ENCODE results near the gene PLD3. TPM values are rescaled to one million over a fixed set of nuclear protein-coding genes. Genes with fewer than 3 reads are reported as not detected.

Gene PLD3
- total RNA-seq, 1 experiment from 2014 or later, result 146 TPM

DNA sequence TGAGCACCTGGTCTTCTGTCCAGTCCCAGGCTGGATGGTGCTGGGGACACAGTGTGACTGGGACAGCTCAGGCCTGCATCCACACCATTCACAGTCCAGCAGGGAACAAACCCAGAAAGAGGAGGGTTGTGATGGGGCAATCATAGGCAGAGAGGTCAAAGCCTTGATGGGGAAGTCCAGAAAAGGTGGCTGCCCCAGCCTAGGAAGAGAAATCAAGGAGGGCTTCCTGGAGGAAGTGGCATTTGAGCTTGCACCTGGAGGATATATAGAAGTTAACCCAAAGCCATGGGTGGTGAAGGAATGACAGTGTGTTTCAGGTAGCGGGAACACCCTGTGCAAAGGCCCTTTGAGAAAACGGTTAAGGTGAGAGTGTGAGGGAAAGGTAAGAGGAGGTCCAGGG is 67.3 kb downstream of the PLD3 start:
- no peak for DNase-seq
- no peaks in the 10 kb centered on the region; the same call in 1 of the 2 replicates for H3K4me1 ChIP-seq (replicated peaks; ENCODE audit: insufficient read depth)
- TF ChIP-seq, protein P1, sequence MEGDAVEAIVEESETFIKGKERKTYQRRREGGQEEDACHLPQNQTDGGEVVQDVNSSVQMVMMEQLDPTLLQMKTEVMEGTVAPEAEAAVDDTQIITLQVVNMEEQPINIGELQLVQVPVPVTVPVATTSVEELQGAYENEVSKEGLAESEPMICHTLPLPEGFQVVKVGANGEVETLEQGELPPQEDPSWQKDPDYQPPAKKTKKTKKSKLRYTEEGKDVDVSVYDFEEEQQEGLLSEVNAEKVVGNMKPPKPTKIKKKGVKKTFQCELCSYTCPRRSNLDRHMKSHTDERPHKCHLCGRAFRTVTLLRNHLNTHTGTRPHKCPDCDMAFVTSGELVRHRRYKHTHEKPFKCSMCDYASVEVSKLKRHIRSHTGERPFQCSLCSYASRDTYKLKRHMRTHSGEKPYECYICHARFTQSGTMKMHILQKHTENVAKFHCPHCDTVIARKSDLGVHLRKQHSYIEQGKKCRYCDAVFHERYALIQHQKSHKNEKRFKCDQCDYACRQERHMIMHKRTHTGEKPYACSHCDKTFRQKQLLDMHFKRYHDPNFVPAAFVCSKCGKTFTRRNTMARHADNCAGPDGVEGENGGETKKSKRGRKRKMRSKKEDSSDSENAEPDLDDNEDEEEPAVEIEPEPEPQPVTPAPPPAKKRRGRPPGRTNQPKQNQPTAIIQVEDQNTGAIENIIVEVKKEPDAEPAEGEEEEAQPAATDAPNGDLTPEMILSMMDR (conservative IDR thresholded peaks at IDR 0.05), result no peak
- TF ChIP-seq EZH2 (IDR thresholded peaks at IDR 0.05; ENCODE audit: low read depth), result no peak
- H3K4me3 ChIP-seq, result no peak overlapping the region
- H3K4me2 ChIP-seq, result no peak overlapping the region
- no peaks in the 10 kb centered on the region for H3K79me2 ChIP-seq (ENCODE audit: low read depth)
- H3F3A ChIP-seq (ENCODE audit: insufficient read depth, low read depth), result peaks cover 14% of the 10 kb centered on the region
- intact Hi-C loops (cut with micrococcal nuclease; ENCODE audit: unreplicated experiment), result no loop called here
- H3K9me3 ChIP-seq (ENCODE audit: insufficient read depth, low read depth), result no peaks in the 10 kb centered on the region
- no peaks in the 10 kb centered on the region for H4K20me1 ChIP-seq (ENCODE audit: insufficient read depth)
- H3K36me3 ChIP-seq (ENCODE audit: low read depth), result no peaks in the 10 kb centered on the region
- CTCF ChIA-PET, result interaction anchor here (0.5 kb wide), 1 partner anchor 252 kb away, joined by 6 read pairs; no protein-coding TSS in a partner anchor
- H2AFZ ChIP-seq, result no peak overlapping the region
- H3K27me3 ChIP-seq (ENCODE audit: insufficient read depth, low read depth), result no peaks in the 10 kb centered on the region
- POLR2A ChIA-PET (ENCODE audit: unreplicated experiment), result no interaction called here
- no TSS peak for BruUV-seq (replicated peaks)
- H3K9me2 ChIP-seq (ENCODE audit: insufficient read depth), result no peaks in the 10 kb centered on the region
- H3K27ac ChIP-seq, result no peak overlapping the region

DNA sequence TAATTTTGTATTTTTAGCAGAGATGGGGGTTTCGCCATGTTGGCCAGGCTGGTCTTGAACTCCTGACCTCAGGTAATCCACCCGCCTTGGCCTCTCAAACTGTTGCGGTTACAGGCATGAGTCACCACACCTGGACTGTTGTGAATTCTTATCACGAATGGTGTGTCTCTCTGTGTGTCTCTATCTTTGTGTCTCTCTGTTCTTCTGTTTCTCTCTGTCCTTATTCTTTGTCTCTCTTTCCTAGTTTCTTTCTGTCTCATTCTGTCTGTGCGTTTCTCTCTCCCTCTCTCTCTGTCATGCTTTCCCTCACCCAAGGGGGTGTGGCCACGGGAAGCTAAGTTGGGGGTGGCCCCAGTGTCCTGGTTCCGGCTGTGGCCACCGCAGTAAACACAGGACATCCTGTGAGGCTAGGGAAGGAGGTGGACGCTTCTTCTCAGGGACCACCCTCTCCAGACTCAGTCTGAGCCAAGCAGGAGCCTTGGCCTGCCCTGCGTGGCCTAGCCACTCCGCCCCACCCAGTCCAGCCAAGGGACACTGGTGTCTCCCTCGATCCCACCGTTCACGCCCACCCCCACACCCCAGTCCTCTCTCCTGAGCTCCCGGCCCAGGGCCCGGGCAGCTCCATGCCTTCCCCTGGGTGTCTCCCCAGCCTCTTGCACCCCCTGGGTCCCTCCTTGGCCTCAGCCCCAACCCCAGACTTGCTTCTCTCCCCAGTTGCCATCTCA is 68.6 kb downstream of the PLD3 start:
- POLR2A ChIA-PET (ENCODE audit: unreplicated experiment), result interaction anchor here (0.5 kb wide), 1 partner anchor 22 kb away, joined by 5 read pairs; no protein-coding TSS in a partner anchor
- Histone ChIP-seq H3K4me1 (replicated peaks; ENCODE audit: insufficient read depth) (peaks cover 8% of the 10 kb centered on the region), H3K9me3 (ENCODE audit: insufficient read depth, low read depth) (no peaks in the 10 kb centered on the region), H3K4me2 (no peak overlapping the region), H2AFZ (no peak overlapping the region), H3K27me3 (ENCODE audit: insufficient read depth, low read depth) (no peaks in the 10 kb centered on the region), H3F3A (ENCODE audit: insufficient read depth, low read depth) (peaks cover 18% of the 10 kb centered on the region), H3K79me2 (ENCODE audit: low read depth) (no peaks in the 10 kb centered on the region), H3K4me3 (no peak overlapping the region), H3K27ac (no peak overlapping the region), H4K20me1 (ENCODE audit: insufficient read depth) (no peaks in the 10 kb centered on the region), H3K9me2 (ENCODE audit: insufficient read depth) (no peaks in the 10 kb centered on the region), H3K36me3 (ENCODE audit: low read depth) (no peaks in the 10 kb centered on the region)
- TF ChIP-seq, protein P1 (conservative IDR thresholded peaks at IDR 0.05), result no peak
- no peak for TF ChIP-seq EZH2 (IDR thresholded peaks at IDR 0.05; ENCODE audit: low read depth)
- BruUV-seq (replicated peaks), result no TSS peak
- DNase-seq, result peak in 1 of 2 experiments; percentile 40
- intact Hi-C loops (cut with micrococcal nuclease; ENCODE audit: unreplicated experiment), result no loop called here
- CTCF ChIA-PET, result interaction anchor here (0.6 kb wide), 1 partner anchor 77 kb away, joined by 8 read pairs; no protein-coding TSS in a partner anchor

DNA sequence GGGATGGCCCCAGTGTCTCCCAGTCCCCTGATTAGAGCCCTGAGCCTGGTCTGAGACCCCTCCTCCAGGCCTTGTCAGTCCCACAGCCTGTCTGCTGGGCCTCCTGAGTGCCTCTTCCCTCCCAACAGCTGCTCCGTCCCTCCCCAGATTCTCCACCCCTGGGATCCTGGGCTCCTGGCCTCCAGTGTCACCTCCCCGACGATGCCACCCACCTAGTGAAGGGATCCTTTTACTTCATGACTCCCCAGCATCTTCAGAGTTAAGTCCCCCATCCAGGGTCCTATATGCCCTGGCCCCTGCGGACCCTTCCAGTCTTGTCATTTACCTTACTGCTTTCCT is 69.1 kb downstream of the PLD3 start:
- CTCF ChIA-PET, result interaction anchor here (0.6 kb wide), 1 partner anchor 76 kb away, joined by 8 read pairs; no protein-coding TSS in a partner anchor
- intact Hi-C loops (cut with micrococcal nuclease; ENCODE audit: unreplicated experiment), result no loop called here

More for the DNA sequence above, 69.1 kb downstream of the PLD3 start:
- H3K4me2 ChIP-seq, result no peak overlapping the region
- no peaks in the 10 kb centered on the region for H3K9me2 ChIP-seq (ENCODE audit: insufficient read depth)
- H3K27ac ChIP-seq, result no peak overlapping the region
- POLR2A ChIA-PET (ENCODE audit: unreplicated experiment), result interaction anchor here (0.5 kb wide), 1 partner anchor 21 kb away, joined by 5 read pairs; no protein-coding TSS in a partner anchor
- no peaks in the 10 kb centered on the region for H3K36me3 ChIP-seq (ENCODE audit: low read depth)
- peaks cover 12% of the 10 kb centered on the region for H3K4me1 ChIP-seq (replicated peaks; ENCODE audit: insufficient read depth)
- H3K79me2 ChIP-seq (ENCODE audit: low read depth), result peaks cover 5% of the 10 kb centered on the region; the same call in 1 of the 2 replicates
- no peak overlapping the region for H3K4me3 ChIP-seq
- TF ChIP-seq, protein P1 (conservative IDR thresholded peaks at IDR 0.05), result no peak
- no peak for TF ChIP-seq EZH2 (IDR thresholded peaks at IDR 0.05; ENCODE audit: low read depth)
- H3K9me3 ChIP-seq (ENCODE audit: insufficient read depth, low read depth), result no peaks in the 10 kb centered on the region
- no peak overlapping the region for H2AFZ ChIP-seq
- H4K20me1 ChIP-seq (ENCODE audit: insufficient read depth), result no peaks in the 10 kb centered on the region
- peaks cover 18% of the 10 kb centered on the region for H3F3A ChIP-seq (ENCODE audit: insufficient read depth, low read depth)
- H3K27me3 ChIP-seq (ENCODE audit: insufficient read depth, low read depth), result no peaks in the 10 kb centered on the region
- no TSS peak for BruUV-seq (replicated peaks)
- no peak for DNase-seq

Data from PC-9 (cell line).